Cardiac fibroblast (primary cell): Measurements from ENCODE around the gene OR4F6.

ENCODE experiments used
- DNase-seq, 2 donors: peaks; one replicate each; pipeline versions ENCODE4 v3.0.0 to v3.0.0-alpha.2; 2010; ENCODE audit warnings: low read depth in 2 of 2
- H3K4me3 ChIP-seq, 2 donors: replicated peaks in 1 of 2; 1 replicate in 1 of 2; 2 replicates in 1 of 2; pipeline ENCODE4 v1.5.1; 2011; ENCODE audit warnings: low read depth in 2 of 2, low read length in 2 of 2, mild to moderate bottlenecking in 2 of 2, moderate library complexity in 1 of 2
- TF ChIP-seq, protein P1 (sequence below): IDR thresholded peaks from one replicate; pipeline ENCODE4 v1.5.1; 2011; ENCODE audit warnings: low read depth, mild to moderate bottlenecking, low read length, inconsistent platforms

Gene OR4F6

DNA sequence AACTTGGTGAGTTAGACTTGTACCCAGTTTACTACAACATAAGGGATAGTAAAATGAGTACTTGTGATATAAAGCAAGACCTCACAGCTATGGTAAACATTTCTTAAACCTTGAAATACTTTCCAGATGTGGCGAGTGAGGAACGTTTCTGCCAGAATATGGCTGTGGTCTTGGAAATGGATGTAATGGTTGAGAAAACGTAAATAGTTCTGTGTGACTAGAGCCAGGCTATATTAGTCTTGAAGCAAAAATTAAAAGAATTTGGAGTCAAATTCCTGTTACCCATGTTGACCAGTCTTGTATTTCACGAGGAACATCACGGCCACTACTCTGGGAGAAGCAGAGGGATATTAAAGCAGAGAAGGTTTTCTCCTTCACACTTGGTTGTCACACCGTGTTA is 23.9 kb downstream of the OR4F6 start:
- no peak for DNase-seq
- TF ChIP-seq, protein P1, sequence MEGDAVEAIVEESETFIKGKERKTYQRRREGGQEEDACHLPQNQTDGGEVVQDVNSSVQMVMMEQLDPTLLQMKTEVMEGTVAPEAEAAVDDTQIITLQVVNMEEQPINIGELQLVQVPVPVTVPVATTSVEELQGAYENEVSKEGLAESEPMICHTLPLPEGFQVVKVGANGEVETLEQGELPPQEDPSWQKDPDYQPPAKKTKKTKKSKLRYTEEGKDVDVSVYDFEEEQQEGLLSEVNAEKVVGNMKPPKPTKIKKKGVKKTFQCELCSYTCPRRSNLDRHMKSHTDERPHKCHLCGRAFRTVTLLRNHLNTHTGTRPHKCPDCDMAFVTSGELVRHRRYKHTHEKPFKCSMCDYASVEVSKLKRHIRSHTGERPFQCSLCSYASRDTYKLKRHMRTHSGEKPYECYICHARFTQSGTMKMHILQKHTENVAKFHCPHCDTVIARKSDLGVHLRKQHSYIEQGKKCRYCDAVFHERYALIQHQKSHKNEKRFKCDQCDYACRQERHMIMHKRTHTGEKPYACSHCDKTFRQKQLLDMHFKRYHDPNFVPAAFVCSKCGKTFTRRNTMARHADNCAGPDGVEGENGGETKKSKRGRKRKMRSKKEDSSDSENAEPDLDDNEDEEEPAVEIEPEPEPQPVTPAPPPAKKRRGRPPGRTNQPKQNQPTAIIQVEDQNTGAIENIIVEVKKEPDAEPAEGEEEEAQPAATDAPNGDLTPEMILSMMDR: no peak
- no peak overlapping the region for H3K4me3 ChIP-seq

DNA sequence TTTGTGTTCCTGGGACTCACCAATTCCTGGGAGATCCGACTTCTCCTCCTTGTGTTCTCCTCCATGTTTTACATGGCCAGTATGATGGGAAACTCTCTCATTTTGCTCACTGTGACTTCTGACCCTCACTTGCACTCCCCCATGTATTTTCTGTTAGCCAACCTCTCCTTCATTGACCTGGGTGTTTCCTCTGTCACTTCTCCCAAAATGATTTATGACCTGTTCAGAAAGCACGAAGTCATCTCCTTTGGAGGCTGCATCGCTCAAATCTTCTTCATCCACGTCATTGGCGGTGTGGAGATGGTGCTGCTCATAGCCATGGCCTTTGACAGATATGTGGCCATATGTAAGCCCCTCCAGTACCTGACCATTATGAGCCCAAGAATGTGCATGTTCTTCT is 25.5 kb downstream of the OR4F6 start:
- no peak overlapping the region for H3K4me3 ChIP-seq
- TF ChIP-seq, protein P1: no peak
- no peak for DNase-seq

DNA sequence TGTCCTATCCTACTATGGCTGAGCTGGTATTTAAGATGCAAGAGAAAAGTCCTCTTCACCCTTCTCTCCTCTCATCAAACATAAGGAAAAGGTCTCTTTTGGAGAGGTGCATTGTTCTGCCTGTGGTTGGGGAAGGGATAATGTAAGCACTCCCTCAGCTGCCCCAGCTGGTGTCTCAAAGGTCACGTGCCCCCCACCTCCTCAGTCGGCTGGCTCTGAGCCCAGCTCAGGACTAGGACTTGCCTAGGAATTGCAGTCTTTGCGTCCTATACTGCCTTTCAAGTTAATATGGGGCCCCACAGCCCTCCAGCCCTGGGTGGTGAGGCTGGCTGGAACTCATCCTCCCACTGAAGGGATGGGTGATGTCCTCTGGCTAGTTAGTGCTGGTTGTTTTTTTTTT is 38.3 kb downstream of the OR4F6 start:
- no peak overlapping the region for H3K4me3 ChIP-seq
- TF ChIP-seq, protein P1: no peak
- no peak for DNase-seq

DNA sequence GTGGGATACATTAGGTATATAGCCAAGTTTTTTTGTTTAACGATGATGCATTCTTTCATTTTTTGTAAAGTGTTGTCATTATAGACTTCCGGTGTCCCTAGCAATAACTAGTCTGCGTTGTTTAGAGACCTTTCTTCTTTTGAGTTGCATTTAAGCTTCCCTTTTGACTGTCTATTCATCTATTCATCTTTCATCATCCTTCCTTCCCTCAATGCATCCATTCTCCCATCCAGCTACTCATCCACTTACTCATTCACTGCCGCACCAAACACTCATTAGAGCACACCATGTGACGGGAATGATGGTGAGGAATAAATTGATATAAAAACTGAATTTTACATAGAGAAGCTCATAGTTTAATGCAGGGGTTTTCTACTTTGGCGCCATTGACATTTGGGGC is 41.6 kb downstream of the OR4F6 start:
- no peak overlapping the region for H3K4me3 ChIP-seq
- DNase-seq: no peak
- TF ChIP-seq, protein P1: no peak

DNA sequence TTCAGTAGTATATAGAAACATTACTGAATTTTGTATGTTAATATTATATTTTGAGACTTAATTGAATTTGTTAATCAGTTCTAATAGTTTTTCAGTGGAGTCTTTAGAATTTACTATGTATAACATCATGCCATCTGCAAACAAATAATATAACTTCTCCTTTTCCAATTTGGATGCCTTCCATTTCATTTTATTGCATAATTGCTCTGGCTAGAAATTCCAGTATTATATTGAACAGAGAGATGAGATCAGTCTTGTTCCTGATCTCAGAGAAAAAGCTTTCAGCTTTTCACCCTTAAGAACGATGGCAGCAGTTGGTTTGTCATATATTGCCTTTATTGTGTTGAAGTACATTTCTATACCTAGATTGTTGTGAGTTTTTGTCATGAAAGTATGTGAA is 49.0 kb downstream of the OR4F6 start:
- TF ChIP-seq, protein P1: no peak

More for the DNA sequence above, 49.0 kb downstream of the OR4F6 start:
- DNase-seq: no peak
- H3K4me3 ChIP-seq: no peak overlapping the region
